HepG2 (cell line): ENCODE results near the gene TMEM19. TPM values are rescaled to one million over a fixed set of nuclear protein-coding genes. Genes with fewer than 3 reads are reported as not detected.

Experiments used
- AGO2 ChIP-seq: fragments of 200-400 bp; formaldehyde crosslinking; optimal IDR thresholded peaks from 2 replicates; pipeline ENCODE3; 2017; ENCODE audit warnings: mild to moderate bottlenecking, low read depth, low read length, moderate library complexity
- CHD4 ChIP-seq: fragments of 200-600 bp; sonication (generic); IDR thresholded peaks from 2 replicates; pipeline ENCODE4 v1.7.0; 2017; ENCODE audit warnings: mild to moderate bottlenecking, low read length, borderline replicate concordance
- EEA1 ChIP-seq: sonication (generic); formaldehyde crosslinking; IDR thresholded peaks from 2 replicates; pipeline ENCODE4 v1.5.1; 2020; ENCODE audit warnings: mild to moderate bottlenecking, missing genetic modification reagents, borderline replicate concordance
- FOXO4 ChIP-seq: sonication (generic); formaldehyde crosslinking; conservative IDR thresholded peaks from 2 replicates; pipeline ENCODE4 v1.8.1; 2023; ENCODE audit warnings: missing genetic modification reagents
- HHEX ChIP-seq: IDR thresholded peaks from 2 replicates; pipeline ENCODE4 v1.6.1; 2016; ENCODE audit warnings: control low read depth
- KDM2A ChIP-seq: sonication (generic); formaldehyde crosslinking; IDR thresholded peaks from 2 replicates; pipeline ENCODE4 v1.4.0; 2020; ENCODE audit warnings: low read depth, missing genetic modification reagents, borderline replicate concordance
- KDM3A ChIP-seq: IDR thresholded peaks from 2 replicates; pipeline ENCODE4 v1.6.1; 2018; ENCODE audit warnings: low read depth, missing compliant biosample characterization
- PHF5A ChIP-seq: IDR thresholded peaks from one replicate; pipeline ENCODE4 v1.6.1; 2018; ENCODE audit warnings: low read depth, missing genetic modification reagents; ENCODE audit not compliant: unreplicated experiment
- RXRA ChIP-seq: sonication (generic); formaldehyde crosslinking; IDR thresholded peaks from 2 replicates; pipeline ENCODE4 v1.5.1; 2020; ENCODE audit warnings: missing genetic modification reagents
- TRIM24 ChIP-seq: sonication (generic); formaldehyde crosslinking; IDR thresholded peaks from 2 replicates; pipeline ENCODE4 v1.8.0; 2022; ENCODE audit warnings: mild to moderate bottlenecking, missing genetic modification reagents
- ZKSCAN1 ChIP-seq: fragments of 150-350 bp; IDR thresholded peaks from 2 replicates; pipeline ENCODE4 v1.6.1; 2014; ENCODE audit warnings: low read length
- ZNF275 ChIP-seq: sonication (generic); formaldehyde crosslinking; IDR thresholded peaks from 2 replicates; pipeline ENCODE4 v1.8.0; 2022; ENCODE audit warnings: missing genetic modification reagents, mild to moderate bottlenecking, inconsistent platforms, borderline replicate concordance
- ZNF556 ChIP-seq: sonication (generic); formaldehyde crosslinking; IDR thresholded peaks from 2 replicates; pipeline ENCODE4 v1.4.0; 2020; ENCODE audit warnings: mild to moderate bottlenecking, missing genetic modification reagents, borderline replicate concordance
- ZNF580 ChIP-seq: IDR thresholded peaks from 2 replicates; pipeline ENCODE4 v1.6.1; 2016; ENCODE audit warnings: low read depth, borderline replicate concordance
- ZNF589 ChIP-seq: sonication (generic); formaldehyde crosslinking; conservative IDR thresholded peaks from 2 replicates; pipeline ENCODE4 v1.8.0; 2022; ENCODE audit warnings: mild to moderate bottlenecking, moderate library complexity, missing genetic modification reagents
- ZNF879 ChIP-seq: sonication (generic); formaldehyde crosslinking; IDR thresholded peaks from 2 replicates; pipeline ENCODE4 v1.8.1; 2023; ENCODE audit warnings: missing genetic modification reagents
- polyA plus RNA-seq, 8 experiments: library from polyadenylated mRNA; depleted of rRNA in 3 of 8; stranded (reverse) in 7 of 8; unstranded in 1 of 8; fragments of >200 nt; fragmentation: Illumina TruSeq in 4 of 8; extraction: Trizol in 4 of 8; gene quantifications; 2 replicates each; pipeline versions ENCODE4 v1.2.1 to v1.2.3, GENCODE V29; 2011 to 2016; ENCODE audit warnings: low read depth in 4 of 8, missing spikeins in 1 of 8, mixed read lengths in 1 of 8; ENCODE audit not compliant: insufficient read depth in 1 of 8
- total RNA-seq, 5 experiments: library from RNA; depleted of rRNA; stranded (reverse); fragments of >200 nt; fragmentation: Illumina TruSeq; extraction: Trizol; gene quantifications; 2 replicates each; pipeline ENCODE4 v1.2.3, GENCODE V29; 2016; ENCODE audit warnings: low read depth in 1 of 5
- TF ChIP-seq, protein P1 (sequence below): sonication (generic); formaldehyde crosslinking; IDR thresholded peaks from 2 replicates; pipeline ENCODE4 v1.4.0; 2020; ENCODE audit warnings: missing genetic modification reagents
- TF ChIP-seq, protein P2 (sequence below): sonication (generic); formaldehyde crosslinking; IDR thresholded peaks from 2 replicates; pipeline ENCODE4 v1.5.1; 2020; ENCODE audit warnings: missing genetic modification reagents, mild to moderate bottlenecking, borderline replicate concordance
- TF ChIP-seq, protein P3 (sequence below): sonication (generic); formaldehyde crosslinking; IDR thresholded peaks from 2 replicates; pipeline ENCODE4 v1.8.1; 2023; ENCODE audit warnings: mild to moderate bottlenecking, missing genetic modification reagents

The TMEM19 gene
- total and polyA plus RNA-seq, 2 of the 13 experiments (the other 11 are each of a cell fraction or from before 2014, with no cell fraction given), result 16.9 to 22.5 TPM

DNA sequence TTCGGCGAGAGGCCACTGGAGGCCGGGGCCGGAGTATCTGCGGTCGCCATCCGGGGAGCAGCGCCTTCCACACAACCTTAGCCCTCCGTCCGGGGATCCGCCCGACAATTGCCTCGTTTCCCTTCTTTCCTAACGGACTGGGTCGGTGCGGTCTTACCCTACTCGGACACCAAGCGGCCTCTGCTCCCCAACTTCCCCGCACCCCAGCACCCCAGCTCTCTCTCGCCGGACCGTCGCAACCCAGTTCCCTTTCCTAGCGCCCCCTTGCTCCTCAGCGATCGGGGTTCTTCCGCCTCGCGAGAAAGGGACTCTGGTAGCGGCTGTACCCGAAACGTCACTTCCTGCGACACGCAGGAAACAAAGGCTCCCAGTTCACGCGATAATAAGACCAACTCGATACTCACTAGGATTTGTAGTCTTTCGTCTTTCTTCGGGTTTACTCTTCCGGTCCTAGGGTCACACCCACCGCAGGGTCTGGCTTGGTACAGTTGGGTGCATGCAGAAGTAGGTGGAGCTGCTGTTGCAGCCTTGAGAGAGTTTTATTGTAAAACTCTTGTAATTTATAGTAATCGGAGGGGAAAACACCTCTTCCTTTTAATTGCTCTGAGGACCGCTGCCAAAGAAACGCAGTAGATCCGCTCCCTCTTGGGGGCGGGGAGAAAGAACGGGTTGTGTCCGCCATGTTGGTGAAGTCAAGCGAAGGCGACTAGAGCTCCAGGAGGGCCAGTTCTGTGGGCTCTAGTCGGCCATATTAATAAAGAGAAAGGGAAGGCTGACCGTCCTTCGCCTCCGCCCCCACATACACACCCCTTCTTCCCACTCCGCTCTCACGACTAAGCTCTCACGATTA lies 22.1 kb upstream of the TMEM19 start, which contains the start of the genes THAP2 and ZFC3H1 (continued):
- TF ChIP-seq, protein P1, sequence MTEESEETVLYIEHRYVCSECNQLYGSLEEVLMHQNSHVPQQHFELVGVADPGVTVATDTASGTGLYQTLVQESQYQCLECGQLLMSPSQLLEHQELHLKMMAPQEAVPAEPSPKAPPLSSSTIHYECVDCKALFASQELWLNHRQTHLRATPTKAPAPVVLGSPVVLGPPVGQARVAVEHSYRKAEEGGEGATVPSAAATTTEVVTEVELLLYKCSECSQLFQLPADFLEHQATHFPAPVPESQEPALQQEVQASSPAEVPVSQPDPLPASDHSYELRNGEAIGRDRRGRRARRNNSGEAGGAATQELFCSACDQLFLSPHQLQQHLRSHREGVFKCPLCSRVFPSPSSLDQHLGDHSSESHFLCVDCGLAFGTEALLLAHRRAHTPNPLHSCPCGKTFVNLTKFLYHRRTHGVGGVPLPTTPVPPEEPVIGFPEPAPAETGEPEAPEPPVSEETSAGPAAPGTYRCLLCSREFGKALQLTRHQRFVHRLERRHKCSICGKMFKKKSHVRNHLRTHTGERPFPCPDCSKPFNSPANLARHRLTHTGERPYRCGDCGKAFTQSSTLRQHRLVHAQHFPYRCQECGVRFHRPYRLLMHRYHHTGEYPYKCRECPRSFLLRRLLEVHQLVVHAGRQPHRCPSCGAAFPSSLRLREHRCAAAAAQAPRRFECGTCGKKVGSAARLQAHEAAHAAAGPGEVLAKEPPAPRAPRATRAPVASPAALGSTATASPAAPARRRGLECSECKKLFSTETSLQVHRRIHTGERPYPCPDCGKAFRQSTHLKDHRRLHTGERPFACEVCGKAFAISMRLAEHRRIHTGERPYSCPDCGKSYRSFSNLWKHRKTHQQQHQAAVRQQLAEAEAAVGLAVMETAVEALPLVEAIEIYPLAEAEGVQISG (CRISPR knock-in tag), result peak; percentile 59
- TF ChIP-seq CHD4 (no peak), KDM2A (peak; percentile 84), TRIM24 (CRISPR knock-in tag) (no peak), ZNF556 (CRISPR knock-in tag) (0 out of 2 replicates have a peak, but pooled peaks have one; percentile 14), ZNF589 (CRISPR knock-in tag) (peak; percentile 29; the same call in 1 of the 2 replicates), HHEX (CRISPR knock-in tag) (no peak), FOXO4 (CRISPR knock-in tag) (no peak), ZNF580 (CRISPR knock-in tag) (no peak; the same call in 1 of the 2 replicates), PHF5A (CRISPR knock-in tag) (no peak), KDM3A (no peak), ZNF879 (CRISPR knock-in tag) (no peak), EEA1 (no peak), RXRA (no peak), AGO2 (peak; percentile 46), ZKSCAN1 (no peak), ZNF275 (CRISPR knock-in tag) (no peak; the same call in 1 of the 2 replicates)
- TF ChIP-seq, protein P2, sequence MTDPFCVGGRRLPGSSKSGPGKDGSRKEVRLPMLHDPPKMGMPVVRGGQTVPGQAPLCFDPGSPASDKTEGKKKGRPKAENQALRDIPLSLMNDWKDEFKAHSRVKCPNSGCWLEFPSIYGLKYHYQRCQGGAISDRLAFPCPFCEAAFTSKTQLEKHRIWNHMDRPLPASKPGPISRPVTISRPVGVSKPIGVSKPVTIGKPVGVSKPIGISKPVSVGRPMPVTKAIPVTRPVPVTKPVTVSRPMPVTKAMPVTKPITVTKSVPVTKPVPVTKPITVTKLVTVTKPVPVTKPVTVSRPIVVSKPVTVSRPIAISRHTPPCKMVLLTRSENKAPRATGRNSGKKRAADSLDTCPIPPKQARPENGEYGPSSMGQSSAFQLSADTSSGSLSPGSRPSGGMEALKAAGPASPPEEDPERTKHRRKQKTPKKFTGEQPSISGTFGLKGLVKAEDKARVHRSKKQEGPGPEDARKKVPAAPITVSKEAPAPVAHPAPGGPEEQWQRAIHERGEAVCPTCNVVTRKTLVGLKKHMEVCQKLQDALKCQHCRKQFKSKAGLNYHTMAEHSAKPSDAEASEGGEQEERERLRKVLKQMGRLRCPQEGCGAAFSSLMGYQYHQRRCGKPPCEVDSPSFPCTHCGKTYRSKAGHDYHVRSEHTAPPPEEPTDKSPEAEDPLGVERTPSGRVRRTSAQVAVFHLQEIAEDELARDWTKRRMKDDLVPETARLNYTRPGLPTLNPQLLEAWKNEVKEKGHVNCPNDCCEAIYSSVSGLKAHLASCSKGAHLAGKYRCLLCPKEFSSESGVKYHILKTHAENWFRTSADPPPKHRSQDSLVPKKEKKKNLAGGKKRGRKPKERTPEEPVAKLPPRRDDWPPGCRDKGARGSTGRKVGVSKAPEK, result no peak
- TF ChIP-seq, protein P3, sequence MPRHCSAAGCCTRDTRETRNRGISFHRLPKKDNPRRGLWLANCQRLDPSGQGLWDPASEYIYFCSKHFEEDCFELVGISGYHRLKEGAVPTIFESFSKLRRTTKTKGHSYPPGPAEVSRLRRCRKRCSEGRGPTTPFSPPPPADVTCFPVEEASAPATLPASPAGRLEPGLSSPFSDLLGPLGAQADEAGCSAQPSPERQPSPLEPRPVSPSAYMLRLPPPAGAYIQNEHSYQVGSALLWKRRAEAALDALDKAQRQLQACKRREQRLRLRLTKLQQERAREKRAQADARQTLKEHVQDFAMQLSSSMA (CRISPR knock-in tag), result no peak
